ENCODE measurements around the gene ZNF182.

- no peak for TF ChIP-seq POLR2AphosphoS5 (IDR thresholded peaks at IDR 0.05; ENCODE audit: low read depth)
- no peak for TF ChIP-seq CTCF (conservative IDR thresholded peaks at IDR 0.05; ENCODE audit: low read depth in 2 of 2)
Observed at GRCh38 chrX:47976254-47977151, 27.3 kb downstream of the ZNF182 start.

All from GM23338 (cell line).